ENCODE data around the gene NLGN1.

- TF ChIP-seq, protein P1, sequence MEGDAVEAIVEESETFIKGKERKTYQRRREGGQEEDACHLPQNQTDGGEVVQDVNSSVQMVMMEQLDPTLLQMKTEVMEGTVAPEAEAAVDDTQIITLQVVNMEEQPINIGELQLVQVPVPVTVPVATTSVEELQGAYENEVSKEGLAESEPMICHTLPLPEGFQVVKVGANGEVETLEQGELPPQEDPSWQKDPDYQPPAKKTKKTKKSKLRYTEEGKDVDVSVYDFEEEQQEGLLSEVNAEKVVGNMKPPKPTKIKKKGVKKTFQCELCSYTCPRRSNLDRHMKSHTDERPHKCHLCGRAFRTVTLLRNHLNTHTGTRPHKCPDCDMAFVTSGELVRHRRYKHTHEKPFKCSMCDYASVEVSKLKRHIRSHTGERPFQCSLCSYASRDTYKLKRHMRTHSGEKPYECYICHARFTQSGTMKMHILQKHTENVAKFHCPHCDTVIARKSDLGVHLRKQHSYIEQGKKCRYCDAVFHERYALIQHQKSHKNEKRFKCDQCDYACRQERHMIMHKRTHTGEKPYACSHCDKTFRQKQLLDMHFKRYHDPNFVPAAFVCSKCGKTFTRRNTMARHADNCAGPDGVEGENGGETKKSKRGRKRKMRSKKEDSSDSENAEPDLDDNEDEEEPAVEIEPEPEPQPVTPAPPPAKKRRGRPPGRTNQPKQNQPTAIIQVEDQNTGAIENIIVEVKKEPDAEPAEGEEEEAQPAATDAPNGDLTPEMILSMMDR (IDR thresholded peaks at IDR 0.05), result no peak
- no peak for TF ChIP-seq POLR2A (IDR thresholded peaks at IDR 0.05)
These were observed 493.9 kb downstream of the NLGN1 start for GRCh38 chr3:173891272-173892100.
